Fibroblast of upper back skin (primary cell): ENCODE data around the gene ST6GALNAC4.

Experiments used
- DNase-seq: peaks from one replicate; pipeline ENCODE4 v3.0.0-alpha.2; 2013

The ST6GALNAC4 gene

DNA sequence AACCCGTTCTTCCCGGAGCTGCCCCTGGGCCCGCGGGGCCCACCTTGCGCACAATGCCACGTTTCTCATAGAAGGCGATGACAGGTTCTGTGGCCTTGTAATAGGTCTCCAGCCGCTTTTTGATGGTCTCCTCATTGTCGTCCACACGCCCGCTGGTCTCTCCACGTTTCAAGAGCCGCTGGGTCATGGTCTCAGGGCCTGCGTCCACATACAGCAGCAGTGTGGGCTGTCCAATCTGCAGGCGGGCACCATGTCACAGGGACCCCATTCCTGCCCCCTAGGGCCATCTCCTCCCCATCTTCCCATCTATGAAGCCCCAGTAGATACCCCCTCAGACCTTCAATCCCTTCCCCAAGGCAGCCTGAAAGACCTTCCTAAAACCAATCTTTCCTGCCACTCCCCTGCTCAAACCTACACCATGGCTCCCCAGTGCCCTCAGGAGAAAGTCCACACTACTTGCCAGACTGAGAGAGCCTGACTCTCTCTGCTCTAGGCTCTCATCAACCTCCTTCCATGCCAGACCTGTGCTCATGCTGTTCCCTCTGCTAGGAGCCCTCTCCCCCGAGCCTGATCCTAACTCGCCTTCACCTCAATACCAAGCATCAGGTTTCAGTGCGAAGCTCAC, 48.5 kb downstream of the ST6GALNAC4 start:
- no peak for DNase-seq

DNA sequence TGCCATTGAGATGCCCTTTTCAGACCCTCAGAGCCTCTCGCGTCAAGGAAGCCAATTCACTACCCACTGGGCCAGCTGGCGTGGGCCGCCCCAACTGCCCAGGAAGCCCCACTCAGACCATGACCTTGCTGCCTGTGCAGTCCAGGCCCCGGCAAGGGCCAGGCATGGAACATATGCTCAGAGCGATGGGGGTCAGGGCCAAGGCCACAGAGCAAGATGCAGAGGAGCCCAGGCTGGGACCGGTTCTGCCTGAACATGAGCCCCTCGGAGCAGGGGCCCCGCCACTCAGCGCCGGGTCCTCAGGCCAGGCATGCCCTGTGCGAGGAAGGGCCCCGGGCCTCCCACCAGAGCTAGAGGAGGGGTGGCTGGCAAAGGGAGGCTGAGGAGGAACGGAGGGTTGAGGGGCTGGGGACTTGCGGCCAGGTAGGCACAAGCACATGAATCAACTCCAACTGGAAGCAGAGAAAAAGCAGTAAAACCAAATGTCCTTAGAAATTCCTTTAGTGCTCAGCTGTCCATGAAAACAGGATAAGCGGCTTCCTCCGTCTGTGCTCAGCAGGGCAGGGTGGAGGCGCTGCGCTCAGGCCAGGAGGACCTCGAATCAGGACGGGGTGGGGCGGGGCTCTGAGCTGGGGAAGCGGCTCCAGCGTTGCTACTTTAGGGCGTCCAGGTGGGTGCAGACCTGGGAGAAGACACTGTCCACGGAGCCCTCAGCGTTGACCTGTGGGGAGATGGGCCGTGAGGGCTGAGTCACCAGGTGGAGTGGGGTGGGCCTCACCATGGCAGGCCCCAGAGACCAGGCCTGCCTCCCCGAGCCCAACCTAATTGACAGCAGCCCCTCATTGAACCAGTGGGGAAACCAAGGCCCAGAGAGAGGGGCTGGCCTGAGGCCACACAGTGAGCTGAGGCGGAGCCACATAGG, 49.2 kb downstream of the ST6GALNAC4 start:
- no peak for DNase-seq

DNA sequence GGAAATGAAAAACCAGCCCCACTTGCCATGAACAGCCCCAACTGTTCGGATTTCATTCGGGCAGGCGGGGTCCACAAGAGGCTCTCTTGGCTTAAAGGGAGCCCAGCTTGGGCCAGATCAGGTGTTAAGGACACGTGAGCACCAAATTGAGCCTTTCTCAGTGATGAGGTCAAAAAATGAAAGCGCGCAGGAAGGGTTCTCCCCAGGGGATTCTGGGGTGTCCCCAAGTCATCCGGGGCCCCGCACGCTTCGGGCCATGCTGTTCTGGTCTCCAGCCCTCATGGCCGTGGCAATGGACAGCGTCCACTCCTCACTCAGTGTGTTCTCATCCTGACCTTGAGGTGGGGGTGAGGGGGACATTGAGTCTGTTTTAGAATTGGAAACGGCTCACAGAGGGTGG, 50.3 kb downstream of the ST6GALNAC4 start:
- DNase-seq: no peak

DNA sequence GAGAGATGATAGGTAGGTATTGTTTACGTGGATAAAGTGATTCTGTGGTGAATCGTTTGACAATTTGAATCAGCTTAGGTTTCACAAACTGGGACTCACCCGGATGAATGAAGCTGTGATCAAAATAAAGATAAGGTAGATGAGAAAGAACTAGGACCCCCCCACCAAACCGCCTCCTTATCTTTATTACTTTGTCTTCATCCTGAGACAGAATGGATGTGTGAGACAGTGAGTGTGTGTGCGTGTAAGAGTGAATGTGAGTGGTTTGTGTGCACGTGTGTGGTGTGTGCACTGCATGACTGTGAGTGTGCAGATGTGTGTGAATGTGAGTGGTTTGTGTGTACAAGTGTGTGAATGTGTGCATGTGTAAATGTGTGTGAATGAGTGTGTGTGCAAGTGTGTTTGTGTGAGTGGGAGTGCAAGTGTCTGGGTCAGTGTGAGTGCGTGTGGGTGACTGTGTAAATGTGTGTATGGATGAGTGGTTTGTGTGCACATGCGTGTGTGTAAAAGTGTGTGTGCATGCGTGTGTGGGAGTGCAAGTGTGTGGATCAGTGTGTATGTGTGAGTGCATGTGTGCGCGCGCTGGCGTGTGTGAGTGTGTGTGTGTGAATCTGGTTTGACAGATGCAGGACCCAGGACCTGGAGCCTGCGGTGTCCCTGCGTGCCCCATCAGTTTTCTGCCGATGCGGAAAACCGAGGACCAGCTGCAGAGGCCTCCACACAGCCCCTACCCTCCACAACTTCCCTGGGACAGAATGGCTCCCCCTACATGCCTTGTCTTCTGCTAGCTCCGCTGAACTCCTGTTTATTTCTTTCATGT, 51.0 kb downstream of the ST6GALNAC4 start:
- DNase-seq: no peak

DNA sequence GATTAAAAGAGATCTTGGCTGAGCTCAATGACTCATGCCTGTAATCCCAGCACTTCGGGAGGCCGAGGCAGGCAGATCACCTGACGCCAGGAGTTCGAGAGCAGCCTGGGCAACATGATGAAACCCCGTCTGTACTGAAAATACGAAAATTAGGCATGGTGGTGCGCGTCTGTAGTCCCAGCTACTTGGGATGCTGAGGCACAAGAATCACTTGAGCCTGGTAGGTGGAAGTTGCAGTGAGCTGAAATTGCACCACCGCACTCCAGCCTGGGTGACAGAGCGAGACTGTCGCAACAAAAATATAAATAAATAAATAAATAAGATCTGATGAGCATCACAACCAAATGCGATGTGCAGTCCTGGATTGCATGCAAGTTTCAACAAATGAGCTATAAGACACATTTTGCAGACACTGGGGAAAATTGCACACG, 53.6 kb downstream of the ST6GALNAC4 start:
- no peak for DNase-seq

DNA sequence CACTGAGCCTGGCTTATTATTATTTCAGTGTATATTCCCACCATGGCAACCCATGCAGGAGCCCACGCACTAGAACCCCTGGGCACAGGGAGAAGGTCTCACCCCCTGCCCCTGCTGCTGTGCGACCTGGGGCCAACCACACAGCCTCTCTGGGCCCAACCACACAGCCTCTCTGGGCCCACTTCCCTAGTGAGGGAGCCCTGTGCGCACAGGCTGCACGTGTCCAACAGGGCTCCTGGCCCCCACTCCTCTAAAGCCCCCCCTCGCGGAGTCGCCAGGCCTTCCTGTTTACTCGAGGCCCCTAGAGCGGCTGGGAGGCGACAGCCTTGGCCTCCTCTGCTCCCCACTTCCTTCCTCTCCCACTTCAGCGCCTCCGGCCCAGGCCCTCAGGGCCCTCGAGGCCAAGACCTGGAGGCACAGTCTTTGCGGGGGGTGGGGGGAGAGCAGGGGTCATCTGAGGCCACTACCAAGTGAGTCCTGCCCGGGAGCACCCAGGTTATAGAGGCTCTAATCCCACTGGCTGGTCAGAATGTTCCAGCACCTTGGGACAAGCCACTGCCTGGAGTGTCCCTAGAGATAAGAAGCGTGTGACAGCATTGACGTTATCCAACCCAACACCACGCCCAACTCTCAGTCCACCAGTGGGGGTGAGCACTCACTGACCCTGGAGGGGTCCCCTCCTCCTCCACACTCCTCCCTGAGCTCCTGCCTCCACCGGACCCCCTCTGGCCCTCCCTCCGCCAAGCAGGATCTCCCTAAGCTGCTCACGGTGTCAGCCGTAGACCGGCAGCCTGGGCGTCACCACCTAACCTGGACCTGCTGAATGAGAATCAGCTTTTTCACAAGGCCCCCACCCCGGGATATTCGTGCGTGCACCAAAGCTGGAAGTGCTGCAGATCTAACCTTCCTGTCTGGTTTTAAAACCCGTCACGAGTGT, 54.5 kb downstream of the ST6GALNAC4 start:
- DNase-seq: no peak

DNA sequence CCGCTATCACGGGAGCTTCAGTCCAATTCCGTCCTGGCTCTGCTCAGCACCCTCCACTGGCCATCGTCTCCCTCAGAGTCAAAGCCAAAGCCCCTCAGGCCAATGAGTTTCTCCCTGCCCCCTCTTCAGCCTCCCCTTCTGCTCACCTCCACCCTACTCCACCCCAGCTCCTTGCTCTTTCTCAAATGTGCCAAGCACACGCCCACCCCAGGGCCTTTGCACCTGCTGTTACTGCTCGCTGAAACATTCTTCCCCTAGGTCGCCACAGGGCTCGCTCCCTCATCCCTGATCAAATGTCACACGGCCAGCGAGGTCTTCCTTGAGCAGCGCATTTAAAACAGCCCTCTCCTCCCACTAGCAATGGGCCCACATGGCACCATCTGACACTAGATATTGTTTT, 56.1 kb downstream of the ST6GALNAC4 start:
- DNase-seq: no peak

DNA sequence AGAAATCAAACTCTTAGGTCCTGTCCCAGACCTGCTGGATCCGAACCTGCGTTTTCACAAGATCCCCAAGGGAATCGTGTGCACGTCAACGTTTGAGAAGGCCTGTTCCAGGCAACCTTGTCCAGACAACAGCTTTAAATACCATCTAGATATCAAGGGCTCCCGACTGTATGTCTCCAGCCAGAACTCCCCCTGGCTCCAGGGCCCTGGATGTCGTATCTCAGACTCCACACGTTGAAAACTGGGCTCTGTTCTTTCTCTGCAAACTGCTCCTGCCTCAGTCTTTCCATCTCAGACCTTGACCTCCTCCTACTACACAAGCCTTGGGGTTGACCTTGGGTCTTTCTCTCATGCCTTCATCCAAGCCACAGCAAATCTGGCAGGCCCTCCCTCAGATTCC, 56.6 kb downstream of the ST6GALNAC4 start:
- no peak for DNase-seq

DNA sequence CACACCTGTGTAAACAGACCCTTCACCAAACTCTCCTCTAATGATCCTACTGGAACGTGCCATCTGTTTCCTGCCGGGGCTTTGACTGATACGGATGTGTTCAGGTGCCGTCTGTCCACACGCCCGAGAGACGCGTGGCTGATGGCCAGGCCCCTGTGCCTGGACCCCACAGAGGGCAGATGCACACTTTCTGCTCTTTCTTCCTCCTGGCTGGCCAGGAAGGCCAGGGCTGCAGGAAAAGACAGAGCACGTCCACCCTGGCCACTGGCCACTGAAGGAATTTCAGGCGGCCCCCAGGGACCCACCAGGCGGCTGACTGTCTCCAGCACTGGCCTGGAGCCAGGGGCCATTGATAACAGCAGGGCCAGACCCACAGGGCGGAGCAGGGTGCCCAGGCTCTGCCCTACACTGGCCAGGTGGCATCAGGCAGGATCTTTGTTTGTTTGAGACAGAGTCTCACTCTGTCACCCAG, 58.8 kb downstream of the ST6GALNAC4 start:
- no peak for DNase-seq
